ENCODE data around the gene MRPS15. TPM values are rescaled to one million over a fixed set of nuclear protein-coding genes. Genes with fewer than 3 reads are reported as not detected.
A peak's percentile ranks its signal among the peaks of the same experiment; 100 is the strongest.

The MRPS15 gene
- total and polyA plus RNA-seq, 5 donors = 86.7 to 206 (median 90.9) TPM

DNA sequence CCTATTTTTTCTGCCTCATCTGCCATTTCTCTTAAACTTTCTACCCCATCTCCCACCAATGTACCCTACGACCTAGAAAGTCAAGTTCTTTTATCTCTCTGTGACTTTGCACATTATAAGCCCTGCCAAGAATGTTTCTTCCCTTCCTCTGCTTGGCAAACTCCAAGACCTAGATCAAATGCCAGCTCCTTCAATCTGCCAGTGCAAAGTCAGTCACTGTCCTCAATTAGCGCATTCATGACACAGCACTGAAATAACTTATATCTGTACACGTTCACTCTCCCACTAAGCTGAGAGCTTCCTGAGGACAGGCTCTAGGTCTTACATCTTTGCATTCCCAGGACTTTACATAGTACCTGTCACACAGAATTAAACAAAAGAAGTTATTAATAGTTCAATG lies 45.0 kb downstream of the MRPS15 start:
- DNase-seq = no peak
- H3K27me3 ChIP-seq (ENCODE audit: control insufficient read depth, insufficient read depth) = no peaks in the 10 kb centered on the region
- no peaks in the 10 kb centered on the region for H3K9me3 ChIP-seq (ENCODE audit: control insufficient read depth, low read length)
- H3K4me1 ChIP-seq (ENCODE audit: control insufficient read depth, insufficient read depth, low read length) = no peaks in the 10 kb centered on the region
- intact Hi-C loops (cut with DNase I) = no loop called here
- peak overlapping the region; percentile 42 for H3K27ac ChIP-seq (ENCODE audit: low read length)
- 53% methylated on average over 3 of the region's 3 CpGs for WGBS
- H3K4me3 ChIP-seq (ENCODE audit: low read length) = no peak overlapping the region
- peak in 1 of 2 donors; percentile 40 for ATAC-seq

DNA sequence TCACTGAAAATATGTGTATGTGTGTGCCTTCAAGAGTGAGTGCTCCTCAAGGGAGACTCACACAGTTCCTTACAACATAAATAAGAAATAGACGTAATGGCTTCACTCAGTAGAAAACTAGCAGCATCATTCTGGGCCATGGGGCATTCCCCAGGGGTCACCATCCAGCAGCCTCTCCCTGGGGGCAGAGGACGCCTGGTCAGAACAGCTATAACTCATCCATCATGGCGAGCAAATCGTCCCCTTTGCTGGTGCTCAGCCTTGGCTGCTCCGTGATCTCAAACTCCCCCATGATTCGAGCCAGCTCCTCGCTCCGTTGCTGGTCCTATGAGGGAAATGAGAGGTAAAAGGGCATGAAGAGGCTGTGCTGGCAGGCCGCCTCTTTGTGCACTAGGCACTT lies 46.3 kb downstream of the MRPS15 start:
- DNase-seq (no peak), ATAC-seq (no peak)
- Histone ChIP-seq H3K4me1 (ENCODE audit: control insufficient read depth, insufficient read depth, low read length) (no peaks in the 10 kb centered on the region), H3K9me3 (ENCODE audit: control insufficient read depth, low read length) (no peaks in the 10 kb centered on the region), H3K27me3 (ENCODE audit: control insufficient read depth, insufficient read depth) (no peaks in the 10 kb centered on the region), H3K4me3 (ENCODE audit: low read length) (no peak overlapping the region), H3K27ac (ENCODE audit: low read length) (no peak overlapping the region)
- intact Hi-C loops (cut with DNase I) = no loop called here
- WGBS = 83% methylated on average over 9 of the region's 9 CpGs

DNA sequence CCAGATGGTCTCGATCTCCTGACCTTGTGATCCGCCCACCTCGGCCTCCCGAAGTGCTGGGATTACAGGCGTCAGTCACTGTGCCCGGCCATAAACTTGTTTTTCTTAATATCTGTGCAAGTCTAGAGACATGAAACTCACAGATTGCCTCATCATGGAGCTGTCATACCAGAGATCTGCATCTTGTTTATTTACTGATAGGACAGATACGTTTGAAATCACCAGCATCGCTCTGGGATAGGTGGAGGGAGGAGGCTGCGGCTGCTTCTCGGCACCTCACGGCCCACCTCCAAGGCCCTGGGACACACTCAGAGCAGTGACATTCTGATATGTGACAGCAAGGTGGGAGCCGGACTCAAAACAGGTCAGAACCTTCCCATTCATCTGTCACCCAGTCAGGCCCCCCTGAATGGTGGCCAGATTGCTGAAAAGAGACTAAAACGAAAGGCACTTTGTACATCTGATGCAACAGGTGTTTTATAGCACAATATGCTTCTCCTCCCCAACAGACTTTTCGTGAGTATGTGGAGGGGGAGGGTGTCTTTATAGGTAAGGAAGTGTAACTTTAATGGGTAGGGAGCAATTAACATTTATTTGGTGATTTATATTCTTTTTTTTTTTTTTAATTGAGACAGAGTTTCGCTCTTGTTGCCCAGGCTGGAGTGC lies 48.4 kb downstream of the MRPS15 start:
- DNase-seq = no peak
- no peaks in the 10 kb centered on the region for H3K4me1 ChIP-seq (ENCODE audit: control insufficient read depth, insufficient read depth, low read length)
- intact Hi-C loops (cut with DNase I) = no loop called here
- no peak overlapping the region for H3K27ac ChIP-seq (ENCODE audit: low read length)
- no peaks in the 10 kb centered on the region for H3K27me3 ChIP-seq (ENCODE audit: control insufficient read depth, insufficient read depth)
- no peak for ATAC-seq
- 87% methylated on average over 15 of the region's 15 CpGs for WGBS
- H3K9me3 ChIP-seq (ENCODE audit: control insufficient read depth, low read length) = no peaks in the 10 kb centered on the region
- no peak overlapping the region for H3K4me3 ChIP-seq (ENCODE audit: low read length)

DNA sequence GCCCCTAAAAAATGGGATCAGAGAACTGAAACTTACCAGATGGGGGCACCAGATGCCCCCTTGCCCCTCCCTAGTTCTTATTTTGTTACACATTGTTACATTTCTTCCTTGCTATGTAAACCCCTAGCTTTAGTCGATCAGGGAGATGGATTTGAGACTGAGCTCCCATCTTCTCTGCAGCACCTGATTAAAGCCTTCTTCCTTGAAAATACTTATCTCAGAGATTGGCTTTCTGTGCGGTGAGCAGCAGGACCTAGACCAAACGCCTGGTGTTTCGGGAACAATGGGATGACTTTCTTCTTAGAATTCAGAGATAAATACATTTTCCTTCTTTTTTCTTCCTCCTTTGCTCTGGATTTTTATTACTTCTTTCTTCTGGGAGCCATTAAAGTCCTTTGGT lies 49.8 kb downstream of the MRPS15 start:
- Histone ChIP-seq H3K4me1 (ENCODE audit: control insufficient read depth, insufficient read depth, low read length) (no peaks in the 10 kb centered on the region), H3K27me3 (ENCODE audit: control insufficient read depth, insufficient read depth) (no peaks in the 10 kb centered on the region), H3K27ac (ENCODE audit: low read length) (no peak overlapping the region), H3K4me3 (ENCODE audit: low read length) (no peak overlapping the region), H3K9me3 (ENCODE audit: control insufficient read depth, low read length) (no peaks in the 10 kb centered on the region)
- DNase-seq (no peak), ATAC-seq (no peak)
- intact Hi-C loops (cut with DNase I) = no loop called here
- WGBS = 86% methylated on average over 4 of the region's 4 CpGs

DNA sequence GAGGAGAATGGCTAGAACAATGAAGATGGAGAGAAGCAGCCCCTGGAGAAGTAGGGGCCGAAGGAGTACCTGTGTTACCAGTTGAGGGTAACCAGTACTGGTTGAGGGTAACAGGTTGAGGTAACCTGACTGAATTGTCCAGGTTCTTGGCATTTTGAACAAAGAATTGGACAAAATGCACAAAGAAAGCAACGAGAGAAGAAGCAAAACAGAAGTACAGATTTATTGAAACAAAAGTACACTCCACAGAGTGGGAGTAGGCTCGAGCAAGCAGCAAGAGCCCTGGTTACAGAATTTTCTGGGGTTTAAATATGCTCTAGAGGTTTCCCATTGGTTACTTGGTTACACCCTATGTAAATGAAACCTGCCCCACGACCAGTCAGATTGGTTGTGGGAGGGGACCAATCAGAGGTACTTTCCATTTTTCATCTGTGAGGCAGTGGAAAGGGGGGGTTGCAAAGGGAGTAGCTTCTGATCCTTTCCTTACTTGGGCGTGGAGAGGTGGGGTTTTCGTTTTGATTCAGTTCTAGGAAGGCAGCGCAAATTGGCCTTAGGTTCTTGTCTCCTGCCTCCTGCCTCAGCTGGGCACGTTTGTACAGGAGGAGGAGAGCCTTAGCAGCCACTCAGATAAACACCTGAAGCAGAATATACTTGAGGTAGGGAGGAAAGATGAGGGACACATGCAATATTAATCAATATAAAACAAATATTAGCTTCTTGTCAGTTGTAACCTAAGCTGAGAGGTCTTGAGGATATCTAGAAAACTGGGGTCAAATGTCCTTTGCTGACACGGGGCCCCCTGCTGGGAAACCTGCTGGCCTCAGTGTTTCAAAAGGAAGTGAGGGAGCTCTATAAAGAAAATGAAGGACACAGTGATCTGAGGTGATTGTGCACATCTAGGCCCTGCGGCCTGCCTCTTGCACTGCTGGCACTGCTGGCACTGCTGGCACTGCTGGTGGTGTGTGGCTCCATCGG lies 52.2 kb downstream of the MRPS15 start:
- 62% methylated on average over 11 of the region's 11 CpGs for WGBS
- intact Hi-C loops (cut with DNase I) = no loop called here
- peak in 1 of 2 donors; percentile 62 for ATAC-seq

DNA sequence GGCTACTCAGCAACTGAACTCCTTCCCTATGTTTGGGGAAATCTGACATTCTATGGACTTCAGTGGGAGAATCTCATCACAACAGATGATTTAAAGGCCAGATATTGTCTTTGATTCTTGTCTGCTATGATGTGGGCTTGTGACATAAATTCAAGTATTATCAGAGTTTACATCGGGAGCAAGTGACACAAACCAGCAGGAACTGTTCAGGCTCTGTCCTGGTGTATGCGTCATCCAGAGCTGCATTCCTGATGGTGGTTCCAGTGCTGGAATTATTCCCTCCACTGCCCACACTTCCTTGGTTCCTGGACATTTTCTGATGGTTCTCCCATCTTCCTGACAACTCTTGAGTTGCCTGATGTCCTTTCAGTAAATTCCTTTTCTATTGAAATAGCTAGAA lies 55.7 kb downstream of the MRPS15 start:
- DNase-seq (no peak), ATAC-seq (no peak)
- WGBS = 68% methylated on average over 2 of the region's 2 CpGs
- Histone ChIP-seq H3K27me3 (ENCODE audit: control insufficient read depth, insufficient read depth) (no peaks in the 10 kb centered on the region), H3K4me1 (ENCODE audit: control insufficient read depth, insufficient read depth, low read length) (no peaks in the 10 kb centered on the region), H3K9me3 (ENCODE audit: control insufficient read depth, low read length) (no peaks in the 10 kb centered on the region), H3K4me3 (ENCODE audit: low read length) (no peak overlapping the region), H3K27ac (ENCODE audit: low read length) (no peak overlapping the region)
- intact Hi-C loops (cut with DNase I) = no loop called here

More for the DNA sequence above, 52.2 kb downstream of the MRPS15 start:
- no peak overlapping the region for H3K4me3 ChIP-seq (ENCODE audit: low read length)
- H3K27me3 ChIP-seq (ENCODE audit: control insufficient read depth, insufficient read depth) = no peaks in the 10 kb centered on the region
- H3K27ac ChIP-seq (ENCODE audit: low read length) = no peak overlapping the region
- no peaks in the 10 kb centered on the region for H3K4me1 ChIP-seq (ENCODE audit: control insufficient read depth, insufficient read depth, low read length)
- no peak for DNase-seq
- H3K9me3 ChIP-seq (ENCODE audit: control insufficient read depth, low read length) = no peaks in the 10 kb centered on the region

DNA sequence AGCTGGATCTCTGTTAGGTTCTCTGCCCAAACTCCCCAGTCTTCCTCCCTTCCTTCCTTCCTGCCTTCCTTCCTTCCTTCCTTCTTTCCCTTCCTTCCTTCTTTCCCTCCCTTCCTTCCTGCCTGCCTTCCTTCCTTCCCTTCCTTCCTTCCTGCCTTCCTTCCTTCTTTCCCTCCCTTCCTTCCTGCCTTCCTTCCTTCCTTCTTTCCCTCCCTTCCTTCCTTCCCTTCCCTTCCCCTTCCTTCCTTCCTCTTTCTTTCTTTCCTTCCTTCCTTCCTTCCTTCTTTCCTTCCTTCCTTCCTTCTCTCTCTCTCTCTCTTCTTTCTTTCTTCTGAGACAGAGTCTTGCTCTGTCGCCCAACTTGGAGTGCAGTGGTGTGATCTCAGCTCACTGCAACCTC lies 57.7 kb downstream of the MRPS15 start:
- Histone ChIP-seq H3K27ac (ENCODE audit: low read length) (no peak overlapping the region), H3K4me1 (ENCODE audit: control insufficient read depth, insufficient read depth, low read length) (no peaks in the 10 kb centered on the region), H3K27me3 (ENCODE audit: control insufficient read depth, insufficient read depth) (no peaks in the 10 kb centered on the region), H3K9me3 (ENCODE audit: control insufficient read depth, low read length) (no peaks in the 10 kb centered on the region), H3K4me3 (ENCODE audit: low read length) (no peak overlapping the region)
- no peak for DNase-seq
- no peak for ATAC-seq
- WGBS = 92% methylated on average over 1 of the region's 1 CpG
- intact Hi-C loops (cut with DNase I) = no loop called here

Other genes with a start within 250 kb of the MRPS15 start
- 10 to 100 TPM; 66.3 to 85.5 (median 77.3) TPM for gene THRAP3, start 239.9 kb downstream of the MRPS15 start, total RNA-seq
- 32.6 TPM for gene THRAP3, start 239.9 kb downstream of the MRPS15 start, polyA plus RNA-seq
- gene SH3D21, start 158.0 kb downstream of the MRPS15 start, total RNA-seq = 1 to 10 TPM; 2.5 to 4.7 (median 4.2) TPM
- gene SH3D21, start 158.0 kb downstream of the MRPS15 start, polyA plus RNA-seq = 3.5 TPM
- 10 to 100 TPM; 11.5 to 14.0 (median 13.1) TPM for gene EVA1B, start 140.7 kb downstream of the MRPS15 start, total RNA-seq
- gene EVA1B, start 140.7 kb downstream of the MRPS15 start, polyA plus RNA-seq = 17.4 TPM
- gene STK40, start 78.5 kb downstream of the MRPS15 start, total RNA-seq = 10 to 100 TPM; 66.7 to 85.0 (median 73.7) TPM
- gene STK40, start 78.5 kb downstream of the MRPS15 start, polyA plus RNA-seq = 54.8 TPM
- gene LSM10, start 66.5 kb downstream of the MRPS15 start, total RNA-seq = 10 to 100 TPM; 70.9 to 76.4 (median 73.5) TPM
- gene LSM10, start 66.5 kb downstream of the MRPS15 start, polyA plus RNA-seq = 121 TPM
- gene OSCP1, start 13.9 kb downstream of the MRPS15 start, total RNA-seq = 10 to 100 TPM in 1 of 4 donors, 1 to 10 TPM in 3; 7.3 to 10.2 (median 8.5) TPM
- gene OSCP1, start 13.9 kb downstream of the MRPS15 start, polyA plus RNA-seq = 6.7 TPM
- 10 to 100 TPM in 1 of 4 donors, 1 to 10 TPM in 3; 5.0 to 10.9 (median 5.9) TPM for gene CSF3R, start 18.5 kb upstream of the MRPS15 start, total RNA-seq
- gene CSF3R, start 18.5 kb upstream of the MRPS15 start, polyA plus RNA-seq = 4.0 TPM

All from right cardiac atrium (tissue), 5 donors.